Measurements from ENCODE around the gene ITGB1BP1.

Gene ITGB1BP1

DNA sequence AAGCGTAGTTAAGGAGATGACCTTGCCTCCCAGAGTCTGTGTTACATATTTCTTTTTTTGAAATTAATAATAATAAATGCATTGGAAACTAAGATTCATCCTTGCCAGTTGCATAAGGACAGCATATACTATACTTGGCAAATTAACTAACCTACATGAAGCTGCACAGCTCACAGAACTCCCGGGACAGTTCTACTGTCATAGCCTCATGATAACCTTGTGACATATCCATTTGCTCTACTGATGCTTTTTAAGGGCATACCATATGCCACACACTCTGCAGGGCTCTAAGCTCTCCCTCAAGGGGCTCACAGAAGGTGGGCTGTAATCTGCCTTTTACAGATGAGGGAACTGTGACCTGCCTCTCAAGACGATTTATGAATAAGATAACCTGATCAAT lies 3.8 kb downstream of the ITGB1BP1 start:
- Histone ChIP-seq H3K4me2 (peak overlapping the region in 3 of 11 experiments; percentile 17 to 99 (median 21); a peak in 5 of 22 replicates), H3K4me3 (no peak overlapping the region), H3K27me3 (no peaks in the 10 kb centered on the region), H3K4me1 (peaks cover 28 to 73% (median 40%) of the 10 kb centered on the region in 10 experiments), H3K27ac (no peak overlapping the region), H4K20me1 (peaks cover 12 to 63% (median 43%) of the 10 kb centered on the region in 11 experiments; a peak in 18 of 22 replicates), H3K9me3 (replicated peaks in 1 of 11) (no peaks in the 10 kb centered on the region), H3K9ac (no peak overlapping the region), H3K36me3 (peaks cover 20 to 59% (median 41%) of the 10 kb centered on the region in 11 experiments)
- no peak for TF ChIP-seq Cebpa-rat (IDR thresholded peaks at IDR 0.05)

DNA sequence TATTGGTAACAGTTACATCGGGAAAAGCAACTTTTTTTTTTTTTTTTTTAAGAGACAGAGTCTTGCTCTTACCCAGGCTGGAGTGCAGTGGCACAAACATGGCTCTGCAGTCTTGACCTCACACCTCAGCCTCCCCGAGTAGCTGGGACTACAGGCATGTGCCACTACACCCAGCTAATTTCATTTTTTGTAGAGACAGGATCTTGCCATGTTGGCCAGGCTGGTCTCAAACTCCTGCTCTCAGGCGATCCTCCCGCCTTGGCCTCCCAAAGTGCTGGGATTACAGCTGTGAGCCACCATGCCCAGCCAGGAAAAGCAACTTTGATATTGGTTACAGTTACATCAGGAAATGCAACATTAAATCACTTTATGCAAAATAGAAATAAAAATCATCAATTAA lies 4.6 kb downstream of the ITGB1BP1 start:
- H3K4me1 ChIP-seq, result peaks cover 24 to 77% (median 35%) of the 10 kb centered on the region in 10 experiments
- TF ChIP-seq Cebpa-rat (IDR thresholded peaks at IDR 0.05), result no peak
- peaks cover 12 to 63% (median 43%) of the 10 kb centered on the region in 11 experiments; a peak in 18 of 22 replicates for H4K20me1 ChIP-seq
- no peaks in the 10 kb centered on the region for H3K27me3 ChIP-seq
- peaks cover 23 to 67% (median 49%) of the 10 kb centered on the region in 11 experiments for H3K36me3 ChIP-seq
- no peak overlapping the region for H3K27ac ChIP-seq
- peak overlapping the region in 1 of 11 experiments; percentile 11; a peak in 1 of 22 replicates for H3K4me2 ChIP-seq
- H3K9ac ChIP-seq, result no peak overlapping the region
- H3K4me3 ChIP-seq, result no peak overlapping the region
- no peaks in the 10 kb centered on the region for H3K9me3 ChIP-seq (replicated peaks in 1 of 11)

DNA sequence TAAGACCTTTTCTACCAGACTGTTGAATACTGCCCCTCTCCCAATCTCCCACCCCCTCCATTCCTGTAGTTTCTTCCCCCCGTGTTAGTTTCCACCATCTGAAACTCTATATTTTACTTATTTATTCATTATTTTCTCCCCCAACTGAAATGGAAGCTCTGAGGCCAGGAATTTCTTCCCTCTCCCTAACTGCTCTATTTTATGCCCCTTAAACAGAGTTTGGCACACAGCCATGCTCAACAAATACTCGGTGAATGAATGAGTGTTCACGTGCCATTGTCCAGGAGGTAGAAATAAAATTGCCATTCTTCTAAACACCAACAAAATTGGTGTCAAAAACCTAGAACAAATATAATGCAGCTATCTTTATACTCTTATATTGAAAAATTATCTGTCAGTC lies 5.6 kb downstream of the ITGB1BP1 start:
- Histone ChIP-seq H3K27me3 (no peaks in the 10 kb centered on the region), H3K9ac (no peak overlapping the region), H4K20me1 (peaks cover 12 to 61% (median 43%) of the 10 kb centered on the region in 11 experiments; a peak in 18 of 22 replicates), H3K36me3 (peaks cover 31 to 76% (median 58%) of the 10 kb centered on the region in 11 experiments), H3K27ac (no peak overlapping the region), H3K9me3 (replicated peaks in 1 of 11) (no peaks in the 10 kb centered on the region), H3K4me3 (no peak overlapping the region), H3K4me1 (peaks cover 24 to 86% (median 35%) of the 10 kb centered on the region in 10 experiments), H3K4me2 (no peak overlapping the region)
- TF ChIP-seq Cebpa-rat (IDR thresholded peaks at IDR 0.05), result no peak

DNA sequence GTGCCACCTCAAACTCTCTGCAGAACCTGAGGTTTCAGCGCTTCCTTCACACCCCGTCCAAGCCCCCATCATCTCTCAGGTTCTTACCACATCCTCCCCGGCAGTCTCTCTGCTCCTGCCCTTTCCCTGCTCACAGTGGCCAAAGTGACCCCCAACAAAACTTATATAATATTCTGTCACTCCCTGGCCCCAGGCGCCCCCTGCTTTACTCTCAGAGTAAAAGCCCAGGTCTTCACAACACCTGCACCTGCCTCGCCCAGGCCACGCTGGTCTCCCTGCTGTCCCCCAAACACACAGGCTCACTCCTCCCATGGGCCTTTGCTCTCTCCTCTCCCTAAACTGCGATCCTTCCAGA lies 6.4 kb downstream of the ITGB1BP1 start:
- no peak for TF ChIP-seq Cebpa-rat (IDR thresholded peaks at IDR 0.05)
- Histone ChIP-seq H3K36me3 (peaks cover 36 to 83% (median 66%) of the 10 kb centered on the region in 11 experiments), H3K9me3 (replicated peaks in 1 of 11) (no peaks in the 10 kb centered on the region), H3K9ac (0 out of 22 replicates have a peak overlapping the region, but pooled peaks of 2 of the 11 experiments have one; percentile 6 to 35), H3K4me1 (peaks cover 21 to 90% (median 32%) of the 10 kb centered on the region in 10 experiments), H3K27me3 (no peaks in the 10 kb centered on the region), H4K20me1 (peaks cover 9 to 56% (median 37%) of the 10 kb centered on the region in 11 experiments; a peak in 18 of 22 replicates), H3K4me2 (peak overlapping the region in 3 of 11 experiments; percentile 78 to 81 (median 79); a peak in 6 of 22 replicates), H3K4me3 (no peak overlapping the region), H3K27ac (no peak overlapping the region)

GRCh38 chr2:9416267-9416961 lies 6.9 kb downstream of the ITGB1BP1 start:
- H3K4me2 ChIP-seq, result peak overlapping the region in 4 of 11 experiments; percentile 37 to 81 (median 78); a peak in 7 of 22 replicates
- peaks cover 5 to 52% (median 32%) of the 10 kb centered on the region in 11 experiments; a peak in 17 of 22 replicates for H4K20me1 ChIP-seq
- H3K9me3 ChIP-seq (replicated peaks in 1 of 11), result no peaks in the 10 kb centered on the region
- peaks cover 42 to 88% (median 71%) of the 10 kb centered on the region in 11 experiments for H3K36me3 ChIP-seq
- peak overlapping the region in 2 of 11 experiments; percentile 35 to 42; a peak in 2 of 22 replicates for H3K9ac ChIP-seq
- peak overlapping the region in 3 of 11 experiments; percentile 11 to 56 (median 32); a peak in 5 of 22 replicates for H3K27ac ChIP-seq
- H3K4me1 ChIP-seq, result peaks cover 19 to 90% (median 32%) of the 10 kb centered on the region in 10 experiments
- TF ChIP-seq Cebpa-rat (IDR thresholded peaks at IDR 0.05), result no peak
- 0 out of 20 replicates have a peak overlapping the region, but pooled peaks of 1 of the 10 experiments have one; percentile 18 for H3K4me3 ChIP-seq
- no peaks in the 10 kb centered on the region for H3K27me3 ChIP-seq

DNA sequence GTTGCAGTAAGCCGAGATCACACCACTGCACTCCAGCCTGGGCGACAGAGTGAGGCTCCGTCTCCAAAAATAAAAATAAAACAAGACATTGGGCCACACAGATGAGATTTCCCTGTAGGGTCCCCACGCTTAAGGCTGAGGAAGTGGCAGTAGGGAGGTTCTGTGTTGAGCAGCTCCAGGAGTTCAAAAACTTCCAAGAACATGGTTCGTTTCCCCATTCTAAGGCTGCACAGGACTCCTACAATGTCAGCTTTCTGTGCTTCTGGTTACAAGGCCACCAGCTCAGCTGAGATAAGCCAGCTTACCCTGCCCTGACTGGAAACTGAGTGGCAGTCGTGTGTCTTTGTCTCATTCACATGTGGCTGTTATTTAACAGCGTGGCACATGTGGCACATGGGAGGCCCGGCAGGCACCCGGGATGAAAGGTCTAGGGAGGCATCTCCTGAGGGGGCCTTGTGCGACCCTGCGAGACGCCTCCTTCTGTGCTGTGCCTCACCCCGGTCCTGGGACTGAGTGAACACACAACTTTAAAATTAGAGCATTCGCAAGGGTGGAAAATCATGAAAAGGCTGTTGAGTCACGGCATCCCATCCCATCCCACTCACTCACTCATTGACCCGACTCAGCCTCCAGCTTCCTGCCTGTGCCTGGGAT lies 7.7 kb downstream of the ITGB1BP1 start:
- peaks cover 4 to 49% (median 27%) of the 10 kb centered on the region in 11 experiments; a peak in 17 of 22 replicates for H4K20me1 ChIP-seq
- peak overlapping the region in 1 of 10 experiments; percentile 18; a peak in 1 of 20 replicates for H3K4me3 ChIP-seq
- peak overlapping the region in 5 of 11 experiments; percentile 11 to 56 (median 41); a peak in 6 of 22 replicates for H3K27ac ChIP-seq
- no peaks in the 10 kb centered on the region for H3K27me3 ChIP-seq
- no peaks in the 10 kb centered on the region for H3K9me3 ChIP-seq (replicated peaks in 1 of 11)
- H3K4me1 ChIP-seq, result peaks cover 19 to 88% (median 31%) of the 10 kb centered on the region in 10 experiments
- peak overlapping the region in 4 of 11 experiments; percentile 37 to 81 (median 78); a peak in 7 of 22 replicates for H3K4me2 ChIP-seq
- peaks cover 49 to 93% (median 79%) of the 10 kb centered on the region in 11 experiments for H3K36me3 ChIP-seq
- TF ChIP-seq Cebpa-rat (IDR thresholded peaks at IDR 0.05), result no peak
- H3K9ac ChIP-seq, result peak overlapping the region in 3 of 11 experiments; percentile 35 to 49 (median 42); a peak in 4 of 22 replicates

DNA sequence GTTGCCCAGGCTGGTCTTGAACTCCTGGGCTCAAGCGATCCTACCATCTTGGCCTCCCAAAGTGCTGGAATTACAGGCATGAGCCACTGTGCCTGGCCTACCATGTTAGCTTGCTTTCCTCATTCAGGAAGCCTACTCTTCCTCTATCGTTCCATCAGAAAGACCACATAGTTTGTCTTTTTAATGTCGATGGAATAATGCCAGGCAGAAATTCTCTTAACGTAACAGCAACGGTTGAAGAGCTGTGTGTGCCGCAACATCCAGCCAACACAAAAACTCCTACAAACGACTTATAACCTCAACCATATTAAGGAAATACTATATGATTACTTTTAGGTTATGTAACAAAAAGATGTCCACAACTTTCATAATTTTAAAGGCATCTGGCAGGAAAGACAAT lies 10.5 kb downstream of the ITGB1BP1 start:
- H3K4me3 ChIP-seq, result no peak overlapping the region
- H3K9me3 ChIP-seq (replicated peaks in 1 of 11), result no peaks in the 10 kb centered on the region
- H3K4me2 ChIP-seq, result no peak overlapping the region; a peak in 1 of 22 replicates
- H4K20me1 ChIP-seq, result peaks cover 0 to 28% (median 13%) of the 10 kb centered on the region in 11 experiments; a peak in 9 of 22 replicates
- H3K36me3 ChIP-seq, result peaks cover 54 to 95% (median 80%) of the 10 kb centered on the region in 11 experiments
- H3K27ac ChIP-seq, result peak overlapping the region in 3 of 11 experiments; percentile 23 to 77 (median 31); a peak in 6 of 22 replicates
- H3K4me1 ChIP-seq, result peaks cover 40 to 87% (median 49%) of the 10 kb centered on the region in 10 experiments
- H3K9ac ChIP-seq, result no peak overlapping the region
- H3K27me3 ChIP-seq, result no peaks in the 10 kb centered on the region
- no peak for TF ChIP-seq Cebpa-rat (IDR thresholded peaks at IDR 0.05)

DNA sequence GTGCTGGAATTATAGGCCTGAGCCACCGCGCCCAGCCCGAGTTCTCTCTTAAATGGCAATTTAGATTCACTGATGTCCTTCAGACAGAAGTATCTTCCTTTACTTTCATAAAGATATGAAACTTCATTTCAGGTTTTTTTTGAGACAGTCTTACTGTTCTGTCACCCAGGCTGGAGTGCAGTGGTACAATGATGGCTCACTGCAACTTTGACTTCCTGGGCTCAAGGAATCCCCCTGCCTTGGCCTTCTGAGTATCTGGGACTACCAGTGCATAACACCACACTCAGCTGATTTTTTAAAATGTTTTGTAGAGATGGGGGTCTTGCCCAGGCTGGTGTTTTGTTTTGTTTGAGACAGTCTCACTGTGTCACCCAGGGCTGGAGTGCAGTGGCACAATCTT lies 13.2 kb downstream of the ITGB1BP1 start:
- Histone ChIP-seq H3K4me3 (no peak overlapping the region), H3K36me3 (peaks cover 63 to 96% (median 80%) of the 10 kb centered on the region in 11 experiments), H3K27ac (peak overlapping the region in 7 of 11 experiments; percentile 62 to 77 (median 75); a peak in 13 of 22 replicates), H3K4me1 (peaks cover 29 to 64% (median 42%) of the 10 kb centered on the region in 10 experiments), H3K9me3 (replicated peaks in 1 of 11) (no peaks in the 10 kb centered on the region), H3K4me2 (peak overlapping the region in 8 of 11 experiments; percentile 3 to 66 (median 38); a peak in 12 of 22 replicates), H4K20me1 (peaks cover 0 to 17% (median 0%) of the 10 kb centered on the region in 11 experiments; a peak in 3 of 22 replicates), H3K9ac (0 out of 22 replicates have a peak overlapping the region, but pooled peaks of 1 of the 11 experiments have one; percentile 28), H3K27me3 (no peaks in the 10 kb centered on the region)
- no peak for TF ChIP-seq Cebpa-rat (IDR thresholded peaks at IDR 0.05)

Data from BLaER1 treated with 17β-estradiol and CSF1 and Interleukin-3, amounts not matched to agents 10 nM and 100 nM (cell line).